Measurements from ENCODE around the gene PRND.

PRND gene

GRCh38 chr20:4681401-4681800 is 40.3 kb upstream of the PRND start:
- no peak for TF ChIP-seq CTCF (IDR thresholded peaks at IDR 0.05; ENCODE audit: low read depth, low read length, missing control alignments)
- H3K27me3 ChIP-seq (replicated peaks): no peaks in the 10 kb centered on the region
- in situ Hi-C loops (cut with HindIII; ENCODE audit: low pct_ligation_motif_present, low sequenced_read_pairs): no loop called here

GRCh38 chr20:4681991-4682401 is 39.7 kb upstream of the PRND start:
- no peak for DNase-seq
- Histone ChIP-seq H3K36me3 (replicated peaks) (no peaks in the 10 kb centered on the region), H3K4me3 (ENCODE audit: low read depth, low read length) (no peak overlapping the region), H3K27me3 (replicated peaks) (no peaks in the 10 kb centered on the region), H3K27ac (no peak overlapping the region)
- no peak for TF ChIP-seq CTCF (IDR thresholded peaks at IDR 0.05; ENCODE audit: low read depth, low read length, missing control alignments)
- in situ Hi-C loops (cut with HindIII; ENCODE audit: low pct_ligation_motif_present, low sequenced_read_pairs): no loop called here

More at GRCh38 chr20:4681401-4681800, 40.3 kb upstream of the PRND start:
- no peak overlapping the region for H3K4me3 ChIP-seq (ENCODE audit: low read depth, low read length)
- H3K27ac ChIP-seq: no peak overlapping the region
- no peaks in the 10 kb centered on the region for H3K36me3 ChIP-seq (replicated peaks)
- DNase-seq: no peak

- Histone ChIP-seq H3K4me3 (ENCODE audit: low read depth, low read length) (no peak overlapping the region), H3K27me3 (replicated peaks) (no peaks in the 10 kb centered on the region), H3K36me3 (replicated peaks) (no peaks in the 10 kb centered on the region), H3K27ac (no peak overlapping the region)
- in situ Hi-C loops (cut with HindIII; ENCODE audit: low pct_ligation_motif_present, low sequenced_read_pairs): no loop called here
- no peak for TF ChIP-seq CTCF (IDR thresholded peaks at IDR 0.05; ENCODE audit: low read depth, low read length, missing control alignments)
- no peak for DNase-seq
Measured at GRCh38 chr20:4682682-4683081, 39.0 kb upstream of the PRND start.

- Histone ChIP-seq H3K27ac (no peak overlapping the region), H3K27me3 (replicated peaks) (no peaks in the 10 kb centered on the region), H3K4me3 (ENCODE audit: low read depth, low read length) (no peak overlapping the region), H3K36me3 (replicated peaks) (no peaks in the 10 kb centered on the region)
- no peak for DNase-seq
- TF ChIP-seq CTCF (IDR thresholded peaks at IDR 0.05; ENCODE audit: low read depth, low read length, missing control alignments): no peak
- in situ Hi-C loops (cut with HindIII; ENCODE audit: low pct_ligation_motif_present, low sequenced_read_pairs): no loop called here
Measured at GRCh38 chr20:4683261-4683660, 38.4 kb upstream of the PRND start.

GRCh38 chr20:4684837-4685413 is 36.8 kb upstream of the PRND start:
- DNase-seq: peak; percentile 34
- H3K27me3 ChIP-seq (replicated peaks): no peaks in the 10 kb centered on the region
- H3K36me3 ChIP-seq (replicated peaks): no peaks in the 10 kb centered on the region
- TF ChIP-seq CTCF (IDR thresholded peaks at IDR 0.05; ENCODE audit: low read depth, low read length, missing control alignments): no peak
- no peak overlapping the region for H3K27ac ChIP-seq
- in situ Hi-C loops (cut with HindIII; ENCODE audit: low pct_ligation_motif_present, low sequenced_read_pairs): no loop called here
- no peak overlapping the region for H3K4me3 ChIP-seq (ENCODE audit: low read depth, low read length)

- in situ Hi-C loops (cut with HindIII; ENCODE audit: low pct_ligation_motif_present, low sequenced_read_pairs): no loop called here
- DNase-seq: no peak
- H3K27ac ChIP-seq: peak overlapping the region; percentile 62
- H3K4me3 ChIP-seq (ENCODE audit: low read depth, low read length): peak overlapping the region; percentile 64
- H3K36me3 ChIP-seq (replicated peaks): no peaks in the 10 kb centered on the region
- no peaks in the 10 kb centered on the region for H3K27me3 ChIP-seq (replicated peaks)
- TF ChIP-seq CTCF (IDR thresholded peaks at IDR 0.05; ENCODE audit: low read depth, low read length, missing control alignments): no peak
Measured at GRCh38 chr20:4685923-4686221, 35.8 kb upstream of the PRND start.
